ENCODE results near the gene FEM1B. TPM values are rescaled to one million over a fixed set of nuclear protein-coding genes. Genes with fewer than 3 reads are reported as not detected.
A peak's percentile ranks its signal among the peaks of the same experiment; 100 is the strongest.

Gene FEM1B
- total RNA-seq, 4 donors from 2014 or later: 53.1 to 71.5 (median 56.5) TPM

GRCh38 chr15:68334661-68335124 is 57.1 kb downstream of the FEM1B start:
- no peaks in the 10 kb centered on the region for H3K27me3 ChIP-seq
- H3K4me3 ChIP-seq: no peak overlapping the region
- WGBS: 67% methylated on average over 9 of the region's 9 CpGs
- intact Hi-C loops (cut with DNase I): no loop called here
- peaks cover 0 to 20% (median 0%) of the 10 kb centered on the region in 4 donors for H3K36me3 ChIP-seq
- no peak for DNase-seq (ENCODE audit: extremely low spot score)
- H3K27ac ChIP-seq (replicated peaks in 1 of 4): peak overlapping the region; percentile 28 to 40 (median 36)
- H3K4me1 ChIP-seq: peaks cover 17 to 28% (median 24%) of the 10 kb centered on the region in 4 donors
- H3K9me3 ChIP-seq: no peaks in the 10 kb centered on the region
- TF ChIP-seq POLR2A (IDR thresholded peaks at IDR 0.05; ENCODE audit: low read depth) (no peak), POLR2AphosphoS5 (IDR thresholded peaks at IDR 0.05) (no peak)
- TF ChIP-seq, protein P1, sequence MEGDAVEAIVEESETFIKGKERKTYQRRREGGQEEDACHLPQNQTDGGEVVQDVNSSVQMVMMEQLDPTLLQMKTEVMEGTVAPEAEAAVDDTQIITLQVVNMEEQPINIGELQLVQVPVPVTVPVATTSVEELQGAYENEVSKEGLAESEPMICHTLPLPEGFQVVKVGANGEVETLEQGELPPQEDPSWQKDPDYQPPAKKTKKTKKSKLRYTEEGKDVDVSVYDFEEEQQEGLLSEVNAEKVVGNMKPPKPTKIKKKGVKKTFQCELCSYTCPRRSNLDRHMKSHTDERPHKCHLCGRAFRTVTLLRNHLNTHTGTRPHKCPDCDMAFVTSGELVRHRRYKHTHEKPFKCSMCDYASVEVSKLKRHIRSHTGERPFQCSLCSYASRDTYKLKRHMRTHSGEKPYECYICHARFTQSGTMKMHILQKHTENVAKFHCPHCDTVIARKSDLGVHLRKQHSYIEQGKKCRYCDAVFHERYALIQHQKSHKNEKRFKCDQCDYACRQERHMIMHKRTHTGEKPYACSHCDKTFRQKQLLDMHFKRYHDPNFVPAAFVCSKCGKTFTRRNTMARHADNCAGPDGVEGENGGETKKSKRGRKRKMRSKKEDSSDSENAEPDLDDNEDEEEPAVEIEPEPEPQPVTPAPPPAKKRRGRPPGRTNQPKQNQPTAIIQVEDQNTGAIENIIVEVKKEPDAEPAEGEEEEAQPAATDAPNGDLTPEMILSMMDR (IDR thresholded peaks at IDR 0.05): no peak

DNA sequence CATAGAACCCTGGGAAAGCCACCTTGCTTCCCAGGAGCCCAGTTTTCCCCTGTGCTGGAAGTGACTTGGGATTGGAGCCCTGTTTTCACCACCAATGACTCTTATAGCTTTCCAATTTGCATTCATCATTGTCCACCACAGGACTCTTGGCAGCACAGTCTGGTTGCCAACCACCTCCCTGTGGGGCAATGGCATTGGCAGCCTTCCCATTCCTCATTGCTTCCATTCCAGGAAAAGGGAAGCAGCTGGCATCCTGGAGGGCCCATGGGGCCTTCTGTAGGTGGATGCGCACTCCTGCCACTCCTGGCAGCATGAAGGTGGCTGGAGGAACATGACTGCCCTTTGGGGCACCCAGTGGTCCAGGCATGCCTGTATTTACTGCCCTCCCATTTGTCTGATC is 57.7 kb downstream of the FEM1B start:
- Histone ChIP-seq H3K27me3 (no peaks in the 10 kb centered on the region), H3K4me3 (no peak overlapping the region), H3K36me3 (peaks cover 0 to 16% (median 0%) of the 10 kb centered on the region in 4 donors), H3K27ac (replicated peaks in 1 of 4) (peak overlapping the region; percentile 28 to 40 (median 36)), H3K4me1 (peaks cover 20 to 34% (median 27%) of the 10 kb centered on the region in 4 donors), H3K9me3 (no peaks in the 10 kb centered on the region)
- TF ChIP-seq POLR2AphosphoS5 (IDR thresholded peaks at IDR 0.05): peak; percentile 31 to 47
- TF ChIP-seq EP300 (IDR thresholded peaks at IDR 0.05): no peak
- no peak for TF ChIP-seq POLR2A (IDR thresholded peaks at IDR 0.05; ENCODE audit: low read depth)
- intact Hi-C loops (cut with DNase I): no loop called here
- 100% methylated on average over 1 of the region's 1 CpG for WGBS
- DNase-seq (ENCODE audit: extremely low spot score): no peak

- Histone ChIP-seq H3K4me1 (peaks cover 24 to 38% (median 31%) of the 10 kb centered on the region in 4 donors), H3K27me3 (no peaks in the 10 kb centered on the region), H3K27ac (replicated peaks in 1 of 4) (no peak overlapping the region), H3K9me3 (no peaks in the 10 kb centered on the region), H3K36me3 (peaks cover 0 to 12% (median 0%) of the 10 kb centered on the region in 4 donors), H3K4me3 (no peak overlapping the region)
- no peak for TF ChIP-seq EP300 (IDR thresholded peaks at IDR 0.05)
- no peak for TF ChIP-seq POLR2A (IDR thresholded peaks at IDR 0.05; ENCODE audit: low read depth)
- no peak for TF ChIP-seq POLR2AphosphoS5 (IDR thresholded peaks at IDR 0.05)
- TF ChIP-seq, protein P1 (IDR thresholded peaks at IDR 0.05): no peak
- no peak for DNase-seq (ENCODE audit: extremely low spot score)
- WGBS: 82% methylated on average over 6 of the region's 14 CpGs
- intact Hi-C loops (cut with DNase I): no loop called here
Observed at GRCh38 chr15:68335655-68336054, 58.1 kb downstream of the FEM1B start.

GRCh38 chr15:68336516-68336915 is 59.0 kb downstream of the FEM1B start:
- peaks cover 0 to 3% (median 0%) of the 10 kb centered on the region in 4 donors for H3K36me3 ChIP-seq
- H3K9me3 ChIP-seq: no peaks in the 10 kb centered on the region
- H3K4me3 ChIP-seq: no peak overlapping the region
- H3K27me3 ChIP-seq: no peaks in the 10 kb centered on the region
- no peak overlapping the region for H3K27ac ChIP-seq (replicated peaks in 1 of 4)
- H3K4me1 ChIP-seq: peaks cover 32 to 47% (median 39%) of the 10 kb centered on the region in 4 donors
- intact Hi-C loops (cut with DNase I): no loop called here
- DNase-seq (ENCODE audit: extremely low spot score): no peak
- WGBS: 81% methylated on average over 7 of the region's 7 CpGs
- TF ChIP-seq POLR2AphosphoS5 (IDR thresholded peaks at IDR 0.05) (no peak), EP300 (IDR thresholded peaks at IDR 0.05) (no peak), POLR2A (IDR thresholded peaks at IDR 0.05; ENCODE audit: low read depth) (no peak)
- TF ChIP-seq, protein P1 (IDR thresholded peaks at IDR 0.05): no peak

DNA sequence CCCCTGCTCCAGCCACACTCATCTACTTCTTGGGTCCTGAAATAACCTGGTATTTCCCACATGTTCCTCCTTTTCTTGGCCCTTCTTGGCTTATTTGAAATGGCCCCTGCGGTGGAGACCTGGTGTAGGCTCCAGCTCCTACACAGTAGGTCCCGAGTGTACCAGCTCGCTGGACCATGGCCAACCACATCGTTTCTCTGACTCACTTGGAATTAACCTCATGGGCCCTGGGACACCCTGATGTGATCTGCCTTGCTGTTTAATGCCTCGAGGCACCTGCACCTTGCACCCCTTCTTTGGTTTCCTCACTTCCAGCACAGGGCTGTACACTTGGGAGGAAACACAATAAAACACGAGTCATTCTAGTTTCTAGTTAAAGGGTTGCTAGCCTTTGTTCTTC is 60.3 kb downstream of the FEM1B start:
- peaks cover 45 to 60% (median 52%) of the 10 kb centered on the region in 4 donors for H3K4me1 ChIP-seq

More for the DNA sequence above, 60.3 kb downstream of the FEM1B start:
- H3K27ac ChIP-seq (replicated peaks in 1 of 4): no peak overlapping the region
- intact Hi-C loops (cut with DNase I): no loop called here
- DNase-seq (ENCODE audit: extremely low spot score): no peak
- no peaks in the 10 kb centered on the region for H3K9me3 ChIP-seq
- TF ChIP-seq POLR2AphosphoS5 (IDR thresholded peaks at IDR 0.05) (no peak), POLR2A (IDR thresholded peaks at IDR 0.05; ENCODE audit: low read depth) (no peak), EP300 (IDR thresholded peaks at IDR 0.05) (no peak)
- TF ChIP-seq, protein P1 (IDR thresholded peaks at IDR 0.05): no peak
- WGBS: 66% methylated on average over 6 of the region's 6 CpGs
- no peaks in the 10 kb centered on the region for H3K36me3 ChIP-seq
- H3K4me3 ChIP-seq: no peak overlapping the region
- no peaks in the 10 kb centered on the region for H3K27me3 ChIP-seq

All from esophagus muscularis mucosa (tissue), 4 donors.